RKO (cell line): ENCODE results near the gene C10orf90.
"Not testable (repeated sequence)": the region's sequence is repeated elsewhere in the genome, so short reads cannot be mapped to it uniquely, and the experiment has no call there.

Source experiments
- DNase-seq: peaks from one replicate; pipeline ENCODE4 v3.0.0-alpha.2; 2016; ENCODE audit warnings: low spot score

The C10orf90 gene

DNA sequence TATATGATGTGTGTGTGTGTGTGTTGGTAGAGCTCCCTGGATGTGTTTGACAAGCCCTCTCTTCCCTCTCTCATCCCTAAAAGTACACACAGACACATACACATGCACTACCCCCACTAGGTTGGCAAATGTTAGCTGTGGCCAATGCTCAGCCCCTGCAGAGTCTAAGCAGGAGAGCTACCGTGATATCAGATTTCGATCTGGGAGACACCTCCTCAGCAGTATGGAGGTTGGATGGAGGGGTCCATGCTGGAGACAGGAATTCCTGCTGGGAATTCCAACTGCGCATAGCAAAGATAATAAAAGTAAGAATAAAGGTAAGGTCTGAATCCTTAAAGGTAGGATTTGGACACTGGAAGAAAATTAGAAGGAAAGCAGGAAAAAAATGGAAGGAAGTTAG is 85.7 kb downstream of the C10orf90 start:
- no peak for DNase-seq

DNA sequence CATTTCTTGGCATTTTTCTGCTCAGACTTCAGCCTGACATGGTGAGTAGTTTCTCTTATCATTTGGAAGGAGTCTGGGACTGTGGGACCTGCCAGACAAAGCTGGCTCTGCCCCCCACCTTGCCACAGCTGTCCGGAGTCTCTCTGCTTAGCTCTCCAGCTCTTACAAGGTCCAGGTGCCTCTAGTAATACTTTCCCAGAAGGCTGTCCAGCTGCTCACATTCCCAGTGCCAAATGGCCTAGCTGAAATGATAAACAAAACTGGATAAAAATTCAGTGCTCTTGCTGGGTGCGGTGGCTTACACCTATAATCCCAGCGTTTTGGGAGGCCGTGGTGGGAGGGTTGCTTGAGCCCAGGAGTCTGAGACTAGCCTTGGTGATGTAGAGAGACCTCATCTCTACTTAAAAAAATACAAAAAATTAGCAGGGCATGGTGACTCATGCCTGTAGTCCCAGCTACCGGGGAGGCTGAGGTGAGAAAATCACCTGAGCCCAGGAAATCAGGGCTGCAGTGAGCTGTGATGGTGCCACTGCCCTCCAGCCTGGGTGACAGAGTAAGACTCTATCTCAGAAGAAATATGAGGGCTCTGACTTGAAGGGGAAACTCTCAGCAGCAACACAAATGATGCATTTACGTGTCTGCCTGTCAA is 86.8 kb downstream of the C10orf90 start:
- DNase-seq: no peak

DNA sequence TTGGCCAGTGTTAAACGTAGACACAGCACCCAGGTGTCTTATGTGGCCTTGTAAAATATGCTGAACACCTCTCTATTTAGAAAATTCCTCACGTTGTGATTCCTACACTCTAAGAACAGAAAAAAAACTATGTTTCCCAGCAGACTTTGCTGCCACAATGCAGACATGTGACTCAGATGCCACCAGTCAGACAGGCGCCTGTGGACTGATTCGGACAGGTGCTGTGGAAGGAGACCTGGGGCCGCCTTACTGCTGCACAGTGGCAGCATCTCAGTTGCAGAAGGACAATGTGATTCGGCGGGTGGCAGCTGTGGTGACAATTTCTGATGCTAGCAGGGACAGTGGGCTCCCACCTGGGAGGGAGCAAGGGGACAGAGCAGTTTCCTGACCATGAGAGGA is 88.8 kb downstream of the C10orf90 start:
- no peak for DNase-seq

DNA sequence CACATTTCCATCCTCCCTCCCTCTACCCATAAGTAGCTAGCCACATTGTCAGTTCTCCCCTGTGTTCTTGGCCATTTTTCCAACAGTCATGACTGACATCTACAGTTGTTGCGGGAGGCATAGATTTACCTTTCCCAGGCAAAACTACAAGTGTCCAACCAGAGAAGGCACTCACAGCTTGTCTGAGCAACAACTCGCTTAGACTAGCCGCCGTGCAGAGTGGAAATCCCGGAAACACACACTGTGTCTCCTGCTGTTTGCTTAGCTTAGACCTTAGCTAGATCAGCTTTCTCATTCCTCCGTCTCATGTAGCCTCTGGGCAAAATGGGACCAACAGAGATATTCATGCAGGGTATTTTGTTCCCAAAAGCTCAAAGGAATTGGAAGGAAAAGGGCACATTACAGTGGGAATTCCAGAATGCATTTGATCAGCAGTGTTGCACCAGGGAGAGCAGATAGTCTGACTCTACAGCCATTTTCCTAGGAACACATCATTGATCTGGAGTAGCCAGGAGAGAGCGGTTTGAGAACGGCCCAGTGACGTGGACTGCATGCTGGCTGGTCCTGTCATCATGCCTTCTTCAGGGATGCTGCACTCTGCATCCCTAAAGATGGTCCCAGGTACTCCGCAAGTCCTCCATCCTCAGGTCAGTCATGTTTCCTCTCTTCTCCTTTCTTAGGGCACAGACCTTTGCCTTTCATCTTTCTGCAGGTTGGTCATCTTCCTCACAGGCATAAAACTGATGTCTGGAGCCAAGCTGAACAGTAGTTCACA is 89.4 kb downstream of the C10orf90 start:
- no peak for DNase-seq

DNA sequence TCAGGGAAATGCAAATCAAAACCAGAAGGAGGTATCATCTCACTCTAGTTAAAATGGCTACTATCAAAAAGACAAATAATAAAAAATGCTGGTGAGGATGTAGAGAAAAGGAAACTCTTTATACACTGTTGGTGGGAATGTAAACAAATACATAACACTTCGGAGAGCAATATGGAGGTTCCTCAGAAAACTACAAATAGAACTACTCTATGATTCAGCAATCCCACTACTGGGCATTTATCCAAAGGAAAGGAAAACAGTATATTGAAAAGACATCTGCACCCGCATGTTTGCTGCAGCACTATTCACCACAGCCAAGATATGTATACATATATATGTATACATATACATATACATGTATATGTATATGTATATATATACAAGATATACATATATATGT is 94.2 kb downstream of the C10orf90 start:
- no peak for DNase-seq

DNA sequence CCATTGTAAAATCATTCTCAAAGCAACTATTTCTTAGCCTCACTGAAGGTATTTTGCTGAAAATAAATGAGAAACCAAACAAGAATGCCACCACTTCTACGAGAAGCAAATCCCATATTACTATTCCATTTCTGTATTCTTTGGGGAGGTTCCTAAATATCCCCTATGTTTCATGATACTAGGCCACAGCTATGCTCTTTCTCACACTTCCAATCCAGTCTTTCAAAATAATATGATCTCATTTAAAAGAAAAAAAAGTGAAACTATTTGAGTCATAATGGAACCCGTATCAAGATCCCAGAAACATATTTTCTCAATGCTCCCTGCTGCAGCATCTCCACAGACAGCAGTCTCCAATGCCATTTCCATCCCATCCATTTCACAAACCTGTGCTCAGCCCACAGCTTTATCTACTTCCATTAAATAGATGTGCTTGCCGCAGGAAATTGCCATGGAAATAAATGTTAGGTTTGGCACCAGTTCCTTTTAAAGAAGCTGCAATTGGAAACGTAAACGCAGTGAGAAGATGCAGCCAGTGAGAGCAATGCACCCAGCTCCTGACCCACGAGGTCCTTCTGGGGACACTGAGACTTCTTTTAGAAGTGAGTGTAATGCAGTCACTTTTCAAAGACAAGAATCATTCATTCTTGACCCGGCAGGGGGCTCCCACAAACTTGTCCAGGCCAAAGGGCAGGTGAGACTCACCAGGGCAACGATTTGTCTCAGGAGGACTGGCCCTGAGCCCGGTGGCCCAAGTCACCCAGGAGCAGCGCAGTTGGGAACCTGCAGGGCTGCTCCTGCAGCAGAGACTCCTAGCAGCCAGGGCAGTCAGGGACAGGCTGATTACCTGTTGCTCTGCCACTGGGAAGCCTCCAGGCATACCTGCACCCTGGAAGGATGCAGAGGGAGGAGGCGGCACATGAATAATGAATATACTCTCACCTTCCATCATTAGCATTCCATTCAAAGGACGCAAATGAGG is 99.6 kb downstream of the C10orf90 start:
- no peak for DNase-seq

DNA sequence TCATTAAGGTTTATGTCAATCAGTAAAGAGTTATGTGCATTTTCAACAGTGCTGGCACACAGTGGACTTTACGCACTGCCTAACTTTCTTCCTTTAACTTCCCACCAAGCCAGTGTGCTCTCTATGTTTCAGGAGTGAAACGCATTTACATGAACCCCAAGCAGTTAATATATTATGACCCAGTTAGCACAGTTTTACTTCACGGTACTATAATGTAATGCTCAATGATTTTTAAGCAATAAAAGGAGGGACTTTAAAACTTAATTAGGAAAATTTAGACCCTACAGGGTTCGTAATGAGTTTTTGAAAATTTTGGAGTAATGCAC is 100.3 kb downstream of the C10orf90 start:
- no peak for DNase-seq

DNA sequence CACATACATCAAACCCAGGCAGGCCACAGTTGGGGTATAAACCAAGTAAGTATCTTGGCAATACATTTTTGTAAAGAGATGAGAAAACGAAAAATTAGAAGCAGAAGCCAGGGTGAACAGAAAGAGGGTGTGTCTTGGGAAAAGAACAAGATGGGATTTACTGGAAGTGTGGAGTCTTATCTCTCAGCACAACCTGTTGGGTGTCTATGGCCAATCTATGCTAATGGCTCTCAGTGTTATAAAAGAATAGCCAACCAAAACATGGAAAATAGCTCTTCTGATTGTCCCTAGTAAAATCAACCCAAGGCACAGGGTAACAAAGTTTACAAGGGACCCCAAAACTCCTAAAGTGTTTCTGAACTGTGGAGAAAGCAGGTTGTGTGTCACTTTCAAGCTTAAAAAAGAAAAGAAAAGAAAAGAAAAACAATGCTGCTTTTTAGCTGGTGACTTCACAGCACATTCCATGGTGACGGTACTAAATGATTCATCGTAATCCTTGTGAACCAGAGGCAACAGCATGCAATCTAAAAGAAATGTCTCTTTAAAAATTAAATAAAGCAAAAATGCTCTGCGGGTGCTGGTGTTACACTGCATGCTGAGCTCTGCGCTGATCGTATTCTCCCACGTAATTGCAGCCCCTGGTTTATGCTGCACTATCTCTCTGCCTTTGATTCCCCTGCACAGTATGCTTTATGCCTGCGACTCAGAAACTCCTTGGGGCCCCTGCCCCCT is 100.8 kb downstream of the C10orf90 start:
- DNase-seq: peak; percentile 57

DNA sequence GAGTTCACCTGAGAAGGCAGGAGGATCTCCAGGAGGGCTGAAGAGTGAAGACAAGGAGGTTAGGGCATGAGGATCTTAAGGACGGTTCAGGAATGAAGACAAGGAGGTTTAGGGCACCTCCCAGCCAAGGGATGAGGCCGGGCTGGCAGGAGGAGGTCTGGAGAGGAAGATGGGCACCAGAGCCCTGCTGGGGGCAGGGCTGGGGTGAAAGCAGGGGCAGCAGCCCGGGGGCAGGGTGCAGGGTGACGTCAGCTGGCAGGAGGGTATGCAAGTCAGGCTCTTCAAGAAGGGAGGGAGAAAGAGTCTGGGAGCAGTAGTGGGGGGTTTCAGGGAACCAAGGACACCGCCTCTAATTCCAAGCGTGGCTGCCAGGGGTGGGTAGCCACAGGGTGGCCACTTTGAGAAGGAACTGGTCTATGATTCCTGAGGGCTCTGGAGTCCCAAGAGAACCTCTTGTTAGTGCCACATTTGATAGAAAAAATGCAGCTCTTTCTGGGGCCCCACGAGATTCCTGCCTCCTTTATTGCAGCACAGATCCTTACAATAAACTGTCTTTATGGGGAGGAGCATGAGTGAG is 101.6 kb downstream of the C10orf90 start:
- no peak for DNase-seq

DNA sequence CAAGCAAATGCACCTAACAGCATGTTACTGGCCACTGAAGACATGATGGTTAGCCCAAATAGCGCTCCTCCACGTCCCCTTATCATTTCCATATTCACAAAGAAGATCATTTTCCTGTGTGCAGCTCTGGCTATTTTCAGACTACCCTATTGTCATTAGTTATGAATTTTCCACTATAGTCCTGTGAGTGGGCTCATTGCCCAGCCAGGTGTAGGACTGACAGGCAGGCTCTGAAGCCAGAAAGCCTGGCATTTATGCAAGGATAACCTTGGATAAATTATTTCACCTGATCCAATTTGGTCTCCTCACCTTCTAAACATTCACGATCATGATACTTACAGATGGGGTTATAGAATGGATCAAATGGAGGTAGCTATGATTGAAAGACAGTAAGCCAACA is 104.6 kb downstream of the C10orf90 start:
- DNase-seq: no peak

DNA sequence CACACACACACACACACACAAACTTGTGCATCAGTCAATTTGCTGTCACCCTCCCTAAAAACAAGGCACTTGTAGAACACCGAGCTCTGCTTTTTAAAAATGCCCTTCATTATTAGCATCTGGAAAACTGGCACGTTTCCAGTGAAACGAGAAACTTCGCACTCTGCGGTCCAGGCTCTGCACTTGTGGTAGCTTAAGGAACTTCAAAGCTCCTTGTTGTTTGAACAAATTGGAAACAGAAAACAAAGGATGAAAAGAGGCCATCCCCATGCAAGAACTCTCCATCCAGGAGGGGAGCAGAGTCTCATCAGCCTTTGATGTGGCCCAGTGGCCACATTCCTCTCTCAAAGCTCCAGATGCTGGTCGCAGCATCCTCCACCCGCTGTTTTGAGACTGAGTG is 105.1 kb downstream of the C10orf90 start:
- no peak for DNase-seq

DNA sequence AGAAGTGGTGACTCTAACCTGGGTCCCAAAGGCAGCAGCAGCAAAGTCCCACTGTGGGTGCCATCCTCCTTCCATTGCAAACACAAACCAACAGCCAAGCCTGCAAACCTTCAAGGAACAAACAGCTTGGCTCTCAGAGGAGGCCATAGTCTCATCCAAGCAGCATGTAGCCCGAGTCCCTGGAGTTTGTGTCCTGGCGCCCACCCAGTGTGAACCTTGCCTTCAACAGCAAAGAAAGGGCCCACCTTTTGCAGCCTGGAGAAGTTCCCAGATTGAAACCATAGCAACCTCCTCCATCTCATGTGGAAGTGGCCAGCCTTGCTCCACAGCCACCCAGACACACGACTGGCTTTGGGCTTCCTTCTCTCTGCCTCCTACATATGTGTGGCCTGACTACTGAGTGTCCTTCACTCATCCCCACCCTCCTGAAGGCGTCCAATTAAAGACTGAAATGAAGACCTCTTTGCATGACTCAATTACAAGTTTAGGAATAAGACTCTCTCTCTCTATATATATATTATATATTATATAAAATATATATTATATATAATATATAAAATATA is 106.1 kb downstream of the C10orf90 start:
- no peak for DNase-seq

DNA sequence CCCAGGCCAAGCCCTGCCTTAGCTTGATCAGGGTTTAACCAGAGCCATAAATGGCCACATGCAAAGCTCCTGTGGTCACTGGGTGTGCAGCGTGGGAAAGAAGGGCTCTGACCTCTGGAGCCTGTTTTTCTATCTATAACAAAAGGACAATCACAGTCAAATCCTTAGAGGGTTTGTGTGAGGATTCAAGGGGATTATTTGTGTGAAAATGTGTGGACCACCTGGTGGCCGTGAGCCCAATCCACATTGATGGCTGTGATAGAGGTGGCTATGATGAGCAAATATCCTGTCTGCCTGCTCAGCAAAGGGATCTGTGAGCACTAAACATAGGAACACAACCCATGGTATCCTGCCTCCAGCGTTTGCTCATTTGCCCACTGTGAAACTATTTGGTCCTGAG is 107.1 kb downstream of the C10orf90 start:
- DNase-seq: no peak

DNA sequence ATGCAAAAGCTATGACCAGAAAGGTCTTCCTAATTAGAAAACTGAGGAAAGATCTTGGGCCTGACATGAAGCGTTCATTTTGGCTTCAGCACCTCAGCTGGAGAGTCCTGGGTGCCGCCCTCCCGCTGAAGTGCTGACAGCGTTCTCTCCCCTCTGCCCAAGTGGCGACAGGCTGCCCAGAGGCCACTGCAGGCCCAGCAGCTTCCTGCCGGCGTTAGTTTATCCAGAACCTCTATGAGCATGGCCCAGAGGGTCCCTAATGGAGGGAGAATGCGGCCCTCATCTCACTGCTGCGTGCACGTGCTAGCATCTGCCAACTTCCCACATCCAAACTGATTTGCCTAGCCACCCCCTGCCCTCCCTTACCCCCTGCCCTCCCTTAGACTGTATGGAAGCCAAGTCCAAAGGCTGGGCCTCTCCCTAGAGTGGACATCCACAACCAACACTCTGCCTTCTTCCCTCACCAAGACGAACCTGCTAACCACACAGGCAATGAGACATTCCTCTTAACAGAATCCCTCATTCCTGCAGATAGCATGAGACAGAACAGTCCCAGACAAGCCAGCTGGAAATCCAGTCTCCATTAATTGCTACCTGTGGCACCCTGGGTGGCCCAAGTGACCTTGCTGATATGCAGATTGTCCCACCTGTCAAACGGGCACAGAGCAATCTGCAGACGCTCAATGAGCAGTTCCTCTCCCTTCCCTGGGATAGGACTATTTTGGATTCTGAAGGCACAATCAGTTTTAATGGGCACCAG is 108.4 kb downstream of the C10orf90 start:
- DNase-seq: no peak

DNA sequence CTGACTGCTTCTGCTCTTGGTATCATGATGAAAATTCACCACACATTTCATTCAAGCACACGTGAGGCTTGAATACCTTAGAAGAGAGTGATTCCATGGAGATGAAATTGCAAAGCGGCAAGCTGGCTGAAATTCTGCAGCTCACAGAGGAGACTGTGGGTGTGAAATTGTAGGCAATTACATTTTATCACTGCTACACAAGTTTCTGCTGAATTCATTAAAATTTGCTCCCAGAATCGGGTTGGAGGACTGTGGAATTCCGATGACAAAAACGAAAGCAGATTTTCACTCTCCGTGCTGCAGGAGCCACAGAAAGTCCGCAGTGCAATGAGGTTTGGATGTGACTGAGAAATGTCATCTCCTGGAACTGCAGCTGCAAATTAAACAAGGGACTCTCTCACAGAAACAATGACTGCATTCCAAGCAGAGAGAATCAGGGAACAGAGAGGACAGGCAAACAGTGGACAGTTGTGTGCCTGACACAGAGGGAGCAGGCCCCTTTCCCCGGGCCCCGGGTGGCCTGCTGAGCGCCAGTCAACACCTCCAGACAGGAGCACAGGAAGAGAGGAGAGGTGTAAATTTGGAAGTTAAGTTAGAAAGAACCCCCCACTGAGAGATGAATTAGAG is 109.1 kb downstream of the C10orf90 start:
- DNase-seq: no peak

DNA sequence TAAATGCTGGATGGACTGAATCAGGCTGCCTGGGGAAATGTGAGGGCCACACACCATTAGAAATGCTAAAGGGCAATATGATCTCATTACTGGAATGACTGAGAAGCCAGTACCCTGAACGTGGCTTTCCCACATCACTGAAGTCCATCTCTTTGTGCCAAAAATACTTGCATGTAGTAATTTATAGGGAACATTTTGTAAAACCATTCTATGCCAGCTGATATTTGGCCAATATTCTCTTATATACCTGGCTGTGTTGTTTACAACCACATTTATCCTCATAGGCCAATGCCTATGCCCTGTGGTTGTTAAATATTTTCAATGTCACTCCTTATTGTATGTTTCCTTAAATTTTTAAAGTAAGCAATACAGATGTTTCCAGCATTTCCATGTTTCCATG is 111.6 kb downstream of the C10orf90 start:
- DNase-seq: no peak

DNA sequence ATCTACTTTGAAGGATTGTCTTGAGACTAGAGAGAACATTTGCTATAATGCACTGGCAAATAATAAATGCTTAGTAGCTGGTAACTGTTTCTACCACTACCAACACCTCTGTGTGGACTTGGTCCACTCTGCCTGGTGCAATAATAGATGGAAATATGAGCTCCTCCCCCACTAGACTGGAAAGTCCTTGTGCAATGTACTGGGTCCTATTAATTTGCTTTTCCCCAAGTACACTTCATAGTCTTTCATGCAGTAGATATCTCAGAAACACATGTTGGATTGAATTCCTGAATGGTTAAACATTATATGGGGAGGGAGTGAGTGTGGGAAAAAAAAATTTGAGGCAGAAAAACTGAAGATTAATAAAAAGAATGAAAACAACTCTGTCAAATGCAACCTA is 119.3 kb downstream of the C10orf90 start:
- no peak for DNase-seq

DNA sequence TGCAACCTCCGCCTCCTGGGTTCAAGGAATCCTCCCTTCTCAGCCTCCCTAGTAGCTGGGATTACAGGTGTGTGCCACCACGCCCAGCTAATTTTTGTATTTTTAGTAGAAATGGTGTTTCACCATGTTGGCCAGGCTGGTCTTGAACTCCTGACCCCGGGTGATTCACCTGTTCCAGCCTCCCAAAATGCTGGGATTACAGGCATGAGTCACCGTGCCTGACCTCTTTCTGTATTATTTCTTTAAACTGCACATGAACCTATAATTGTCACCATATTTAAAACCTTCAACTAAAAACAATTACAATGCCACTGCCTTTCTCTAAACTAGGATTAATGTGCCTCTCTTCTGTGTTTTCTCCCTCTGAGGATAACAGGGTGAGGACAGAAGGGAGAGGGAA is 119.9 kb downstream of the C10orf90 start:
- not testable (repeated sequence) for DNase-seq

DNA sequence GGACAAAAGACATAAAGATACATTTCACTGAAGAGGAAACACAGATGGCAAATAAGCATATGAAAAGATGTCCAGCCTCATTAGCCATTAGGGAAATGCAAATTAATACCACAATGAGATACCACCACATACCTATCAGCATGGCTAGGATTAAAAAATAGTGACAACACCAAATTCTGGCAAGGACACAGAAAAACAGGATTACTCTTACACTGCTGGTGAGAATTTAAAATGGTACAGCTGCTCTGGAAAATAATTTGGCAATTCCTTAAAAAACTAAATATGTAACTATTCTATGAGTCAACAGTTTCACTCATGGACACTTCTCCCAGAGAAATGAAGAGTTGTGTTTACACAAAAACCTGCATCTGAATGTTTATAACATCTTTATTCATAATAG is 121.1 kb downstream of the C10orf90 start:
- DNase-seq: no peak

DNA sequence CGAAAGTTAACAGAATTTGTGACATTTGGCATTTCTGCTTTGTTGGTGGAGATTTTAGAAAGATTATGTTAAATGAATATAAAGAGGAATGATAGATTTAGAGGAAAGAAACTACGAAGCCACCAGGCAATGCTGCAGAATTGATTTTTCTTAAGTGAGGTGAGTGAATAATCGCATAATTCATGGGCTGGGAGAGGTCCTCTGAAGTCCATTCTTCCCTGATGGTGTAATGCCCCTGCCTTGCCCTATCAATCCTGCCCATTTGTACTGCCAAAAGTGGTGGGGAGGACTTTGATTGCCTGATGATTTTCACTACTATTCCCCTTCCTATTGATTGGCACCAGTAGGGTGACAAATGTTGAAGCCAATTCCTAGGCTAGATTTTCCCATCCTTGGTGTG is 125.9 kb downstream of the C10orf90 start:
- DNase-seq: no peak
